EL (cell line): Measurements from ENCODE around the gene TNFAIP3.
A peak's percentile ranks its signal among the peaks of the same experiment; 100 is the strongest.

ENCODE experiments used
- DNase-seq: peaks from one replicate; pipeline ENCODE4 v3.0.0-alpha.2; 2016

The TNFAIP3 gene

DNA sequence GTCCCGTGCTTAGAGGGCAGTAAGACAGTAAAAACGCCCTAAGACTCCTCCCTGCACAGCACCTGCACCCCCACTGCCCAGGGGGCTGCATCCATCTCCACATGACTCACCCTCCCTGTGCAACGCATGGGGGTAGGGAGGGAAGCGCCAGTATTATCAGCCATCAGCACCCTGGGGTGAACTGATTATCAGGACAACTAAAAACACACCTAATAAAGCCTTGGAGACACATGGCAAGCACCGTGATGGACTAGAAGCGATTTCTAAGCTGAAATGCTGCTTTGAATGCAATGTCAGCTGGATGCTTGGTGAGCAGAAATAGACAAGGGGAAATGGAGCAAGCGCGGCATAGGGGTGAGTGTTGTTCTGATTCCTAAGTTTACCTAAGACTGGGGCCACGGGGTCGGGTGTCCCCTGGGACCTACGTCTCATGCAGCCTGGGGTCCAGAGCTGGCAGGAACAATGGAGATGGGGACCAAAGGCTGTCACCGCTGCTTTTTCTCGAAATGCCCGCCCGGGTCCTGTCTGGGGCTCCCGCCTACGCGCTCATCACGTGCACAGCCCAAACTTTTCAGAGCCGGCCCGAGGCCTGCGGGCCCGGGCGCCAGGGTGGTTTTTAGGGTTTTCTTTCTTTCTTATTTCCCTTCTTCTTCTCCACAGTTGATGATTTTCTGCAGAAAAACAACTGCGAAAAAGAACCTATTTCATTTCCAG is 702 bp upstream of the TNFAIP3 start:
- DNase-seq, result no peak

- DNase-seq, result peak; percentile 28
Measured at GRCh38 chr6:137867685-137868509, 838 bp downstream of the TNFAIP3 start.

DNA sequence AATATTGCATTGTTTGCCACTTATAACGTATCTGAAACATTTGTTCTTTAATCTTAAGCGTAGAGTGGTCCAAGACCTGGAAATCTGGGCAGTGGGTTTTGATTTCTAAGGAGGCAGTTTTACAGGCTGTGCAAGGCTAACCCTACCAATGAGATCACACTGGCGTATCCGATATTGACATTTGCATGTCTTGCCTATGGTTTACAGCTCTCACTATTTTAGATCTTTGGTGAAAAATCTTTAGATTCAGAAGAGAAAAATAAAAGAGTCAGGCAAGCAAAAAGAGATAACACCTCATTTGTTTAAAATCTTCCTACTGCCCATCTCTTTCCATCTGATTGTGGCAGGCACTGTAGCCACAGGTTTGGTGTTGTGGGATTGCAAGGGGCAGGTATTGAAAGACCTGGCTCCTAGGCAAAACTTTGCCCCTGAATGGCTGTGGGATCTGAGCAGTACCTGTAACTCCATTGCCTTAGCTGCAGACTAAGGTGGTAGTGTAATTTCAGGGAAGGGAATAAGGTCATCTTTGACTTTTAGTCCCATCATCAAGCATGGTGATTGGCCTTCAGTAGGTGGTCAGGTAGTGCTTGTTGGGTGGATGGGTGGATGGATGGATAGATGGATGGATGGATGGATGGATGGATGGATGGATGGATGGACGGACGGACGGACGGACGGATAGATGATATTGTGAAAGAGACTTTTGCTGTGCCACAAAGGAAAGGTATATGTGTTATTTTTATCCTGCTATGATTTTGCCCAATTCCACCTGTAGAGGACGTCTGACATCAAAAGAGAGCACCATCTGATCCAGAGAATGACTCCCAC is 1.9 kb downstream of the TNFAIP3 start:
- no peak for DNase-seq

DNA sequence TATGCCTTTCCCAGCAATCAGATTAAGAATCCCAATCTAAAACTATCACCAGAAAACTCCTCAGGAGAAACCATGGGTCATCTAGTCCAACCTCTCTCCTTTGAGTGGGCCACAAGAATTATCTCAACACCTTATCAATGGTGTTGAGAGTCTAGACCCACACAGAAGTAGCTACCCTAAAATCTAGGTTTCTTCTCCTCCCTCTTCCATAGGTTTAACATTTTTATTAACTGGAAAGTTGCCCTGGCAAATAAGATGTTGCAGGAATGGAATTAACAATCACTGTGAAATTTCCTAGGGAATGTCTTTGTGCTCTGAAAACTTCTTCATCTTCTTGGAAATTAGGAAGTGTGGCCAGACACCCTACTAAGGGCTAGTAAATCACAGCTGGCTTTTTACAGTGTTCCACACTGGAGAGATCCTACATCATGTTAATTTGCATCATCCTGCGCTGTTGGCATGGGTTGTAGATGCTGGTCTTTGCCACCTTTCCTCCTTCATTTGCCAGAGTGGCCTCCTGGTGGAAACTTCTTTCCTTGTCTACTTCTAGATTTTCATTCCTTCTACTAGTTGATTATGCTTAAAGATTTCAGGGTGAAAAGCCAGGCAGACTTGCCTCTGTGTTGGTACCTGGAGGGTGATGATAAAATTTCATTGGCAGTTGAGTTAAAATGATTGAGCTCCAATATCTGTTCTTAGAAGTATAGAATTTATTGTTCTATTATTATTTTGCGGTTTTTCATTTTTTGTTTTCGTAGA is 2.7 kb downstream of the TNFAIP3 start:
- DNase-seq, result no peak

GRCh38 chr6:137870308-137870644 is 3.2 kb downstream of the TNFAIP3 start:
- DNase-seq, result no peak

DNA sequence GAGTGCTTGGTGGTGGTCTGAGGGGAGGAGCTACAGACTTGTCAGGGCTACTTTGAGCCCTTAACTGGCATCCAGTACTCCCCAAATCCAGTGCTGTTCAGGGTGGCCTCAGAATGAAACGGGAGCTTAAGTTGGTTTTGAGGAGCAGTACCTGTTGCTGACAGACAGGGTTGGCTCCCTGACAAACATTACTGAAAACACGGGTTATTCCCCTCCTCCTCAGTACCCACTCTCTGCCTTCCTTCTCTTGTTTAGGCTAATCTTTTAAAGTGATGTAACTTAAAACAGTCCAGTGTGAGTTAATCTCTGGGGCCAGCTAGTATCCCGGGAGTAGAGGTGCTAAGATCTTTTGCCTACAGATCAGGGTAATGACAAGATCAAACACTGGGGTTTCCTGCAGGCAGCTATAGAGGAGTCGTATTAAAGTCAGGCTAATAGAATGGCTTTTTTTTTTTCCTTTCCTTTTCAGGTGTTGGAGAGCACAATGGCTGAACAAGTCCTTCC is 3.7 kb downstream of the TNFAIP3 start:
- DNase-seq, result no peak

DNA sequence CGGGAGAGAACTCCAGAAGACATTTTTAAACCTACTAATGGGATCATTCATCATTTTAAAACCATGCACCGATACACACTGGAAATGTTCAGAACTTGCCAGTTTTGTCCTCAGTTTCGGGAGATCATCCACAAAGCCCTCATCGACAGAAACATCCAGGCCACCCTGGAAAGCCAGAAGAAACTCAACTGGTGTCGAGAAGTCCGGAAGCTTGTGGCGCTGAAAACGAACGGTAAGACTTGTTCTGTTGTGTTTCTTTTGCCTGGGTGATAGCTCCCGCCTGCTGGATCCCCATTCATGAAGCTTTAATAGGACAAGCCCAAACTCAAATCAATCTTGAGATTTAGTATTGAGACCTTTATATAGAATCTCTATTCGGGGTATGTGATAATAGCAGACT is 4.2 kb downstream of the TNFAIP3 start:
- DNase-seq, result no peak

DNA sequence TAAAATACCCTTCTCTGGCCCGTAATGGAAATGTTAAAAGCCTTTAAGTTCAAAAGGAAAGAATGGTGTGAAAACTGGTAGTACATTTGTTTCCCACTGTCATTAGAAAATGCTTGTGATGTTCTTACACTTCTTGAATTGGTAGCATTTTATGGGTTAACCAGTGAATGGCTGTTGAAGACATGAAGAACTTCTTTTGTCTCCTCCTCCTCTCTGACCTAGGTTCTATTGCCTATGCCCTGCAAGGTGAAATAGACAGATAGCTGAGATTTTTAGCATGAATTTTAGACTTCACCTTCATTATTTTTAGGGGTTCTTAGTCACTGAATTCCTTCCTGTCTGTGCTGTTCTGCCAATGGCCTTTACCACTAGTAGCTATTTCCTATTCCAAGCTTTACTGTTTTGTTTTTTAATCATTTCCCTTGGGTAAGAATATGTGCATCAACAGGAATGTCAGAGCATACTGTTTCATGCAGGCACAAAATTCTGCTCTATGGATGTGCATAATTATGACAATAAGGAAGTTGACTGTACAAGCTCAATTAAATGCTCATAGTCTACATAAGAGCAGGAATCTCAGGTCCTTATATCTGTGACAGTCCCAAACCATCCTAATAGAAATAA is 4.9 kb downstream of the TNFAIP3 start:
- peak; percentile 57 for DNase-seq

- DNase-seq, result no peak
Measured at GRCh38 chr6:137872581-137873115, 5.6 kb downstream of the TNFAIP3 start.

- peak; percentile 84 for DNase-seq
Measured at GRCh38 chr6:137873273-137873762, 6.3 kb downstream of the TNFAIP3 start.

DNA sequence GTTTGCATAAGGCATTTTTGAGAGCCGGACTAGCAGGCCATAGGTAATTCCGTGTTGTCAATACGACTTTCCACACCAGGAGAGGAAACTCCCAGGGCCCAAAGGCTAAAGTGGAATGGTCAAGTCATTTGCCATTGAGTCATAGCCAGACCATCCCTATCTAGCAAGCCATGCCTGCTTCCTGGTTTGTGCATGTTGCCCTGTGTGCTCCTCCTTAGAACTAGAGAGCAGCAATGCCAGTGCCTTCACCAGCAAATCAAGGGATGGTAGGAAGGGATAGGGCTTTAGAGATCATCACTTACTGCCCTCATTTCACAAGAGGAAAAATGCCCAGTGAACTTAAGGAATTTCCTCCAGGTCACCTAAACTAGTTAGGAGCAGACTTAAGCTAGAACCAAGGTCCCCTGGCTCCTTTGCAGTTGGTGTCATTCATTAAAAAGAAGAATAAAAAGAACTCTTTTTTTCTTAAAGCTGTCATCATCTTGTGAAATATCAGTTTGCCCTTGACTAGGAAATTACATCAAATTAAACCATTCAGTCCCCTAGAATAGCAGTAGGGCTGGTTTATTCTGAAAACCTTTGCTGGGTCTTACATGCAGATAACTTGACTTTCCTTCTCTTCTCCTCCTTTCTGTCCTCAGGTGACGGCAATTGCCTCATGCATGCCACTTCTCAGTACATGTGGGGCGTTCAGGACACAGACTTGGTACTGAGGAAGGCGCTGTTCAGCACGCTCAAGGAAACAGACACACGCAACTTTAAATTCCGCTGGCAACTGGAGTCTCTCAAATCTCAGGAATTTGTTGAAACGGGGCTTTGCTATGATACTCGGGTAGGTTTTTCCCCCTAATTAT is 7.4 kb downstream of the TNFAIP3 start:
- DNase-seq, result no peak

GRCh38 chr6:137875058-137875520 is 8.0 kb downstream of the TNFAIP3 start:
- DNase-seq, result no peak

GRCh38 chr6:137875606-137876005 is 8.5 kb downstream of the TNFAIP3 start:
- DNase-seq, result no peak

DNA sequence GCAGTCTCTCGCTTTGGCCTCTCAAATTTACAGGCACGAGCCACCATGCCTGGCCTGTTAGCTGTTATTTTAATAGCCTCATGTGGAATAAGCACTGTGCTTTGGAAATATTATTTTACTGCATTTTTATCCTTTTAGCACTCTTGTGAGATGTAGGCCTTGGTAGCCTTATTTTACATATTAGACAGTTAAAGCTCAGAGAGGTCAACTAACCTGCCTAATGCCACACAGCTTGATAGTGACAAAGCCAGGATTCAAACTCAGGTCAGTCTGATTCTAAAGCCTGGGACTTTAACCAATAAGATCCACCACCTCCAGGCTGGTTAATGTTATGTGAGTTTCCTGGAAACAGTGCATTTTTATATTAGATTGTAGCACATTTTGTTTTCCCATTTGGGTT is 9.5 kb downstream of the TNFAIP3 start:
- DNase-seq, result no peak

GRCh38 chr6:137877113-137877512 is 10.1 kb downstream of the TNFAIP3 start:
- no peak for DNase-seq

DNA sequence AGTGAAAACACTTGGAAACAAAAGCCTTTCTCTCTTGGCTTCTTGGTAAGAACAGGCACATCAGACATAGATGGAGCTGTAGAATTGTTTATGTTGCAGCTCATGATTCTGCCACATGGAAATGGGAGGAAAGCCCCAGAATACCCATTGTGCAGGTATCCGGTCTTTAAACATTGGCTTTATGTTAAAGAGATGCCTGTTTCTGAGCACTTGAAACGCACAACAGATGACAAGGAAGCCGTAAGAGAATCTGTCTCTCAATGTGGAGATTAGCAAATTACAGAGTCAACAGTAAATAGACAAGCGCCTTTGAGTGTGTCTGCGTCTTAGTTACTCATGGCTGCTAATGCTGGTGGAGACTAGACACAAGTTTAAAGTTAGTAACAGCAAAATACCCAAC is 10.5 kb downstream of the TNFAIP3 start:
- no peak for DNase-seq

DNA sequence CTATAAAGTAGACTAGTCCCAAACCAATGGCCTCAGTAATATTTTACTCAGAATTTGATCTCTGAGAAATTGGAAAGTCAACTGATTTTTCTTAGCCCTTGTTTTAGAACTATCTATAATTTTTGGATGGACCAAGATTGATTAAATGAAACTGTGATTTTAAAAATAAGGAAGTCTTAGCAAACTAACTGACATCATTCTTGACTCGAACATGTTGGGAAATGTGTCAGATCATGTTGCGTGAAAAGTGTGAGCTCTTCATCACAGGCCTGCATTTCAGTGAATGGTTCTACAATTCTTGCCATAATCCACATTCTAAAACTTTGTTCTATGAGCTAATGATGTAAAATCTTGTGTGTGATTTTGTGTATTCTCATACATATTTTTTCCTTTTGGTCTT is 11.0 kb downstream of the TNFAIP3 start:
- DNase-seq, result no peak

DNA sequence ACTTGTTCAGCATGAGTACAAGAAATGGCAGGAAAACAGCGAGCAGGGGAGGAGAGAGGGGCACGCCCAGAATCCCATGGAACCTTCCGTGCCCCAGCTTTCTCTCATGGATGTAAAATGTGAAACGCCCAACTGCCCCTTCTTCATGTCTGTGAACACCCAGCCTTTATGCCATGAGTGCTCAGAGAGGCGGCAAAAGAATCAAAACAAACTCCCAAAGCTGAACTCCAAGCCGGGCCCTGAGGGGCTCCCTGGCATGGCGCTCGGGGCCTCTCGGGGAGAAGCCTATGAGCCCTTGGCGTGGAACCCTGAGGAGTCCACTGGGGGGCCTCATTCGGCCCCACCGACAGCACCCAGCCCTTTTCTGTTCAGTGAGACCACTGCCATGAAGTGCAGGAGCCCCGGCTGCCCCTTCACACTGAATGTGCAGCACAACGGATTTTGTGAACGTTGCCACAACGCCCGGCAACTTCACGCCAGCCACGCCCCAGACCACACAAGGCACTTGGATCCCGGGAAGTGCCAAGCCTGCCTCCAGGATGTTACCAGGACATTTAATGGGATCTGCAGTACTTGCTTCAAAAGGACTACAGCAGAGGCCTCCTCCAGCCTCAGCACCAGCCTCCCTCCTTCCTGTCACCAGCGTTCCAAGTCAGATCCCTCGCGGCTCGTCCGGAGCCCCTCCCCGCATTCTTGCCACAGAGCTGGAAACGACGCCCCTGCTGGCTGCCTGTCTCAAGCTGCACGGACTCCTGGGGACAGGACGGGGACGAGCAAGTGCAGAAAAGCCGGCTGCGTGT is 11.6 kb downstream of the TNFAIP3 start:
- DNase-seq, result no peak

DNA sequence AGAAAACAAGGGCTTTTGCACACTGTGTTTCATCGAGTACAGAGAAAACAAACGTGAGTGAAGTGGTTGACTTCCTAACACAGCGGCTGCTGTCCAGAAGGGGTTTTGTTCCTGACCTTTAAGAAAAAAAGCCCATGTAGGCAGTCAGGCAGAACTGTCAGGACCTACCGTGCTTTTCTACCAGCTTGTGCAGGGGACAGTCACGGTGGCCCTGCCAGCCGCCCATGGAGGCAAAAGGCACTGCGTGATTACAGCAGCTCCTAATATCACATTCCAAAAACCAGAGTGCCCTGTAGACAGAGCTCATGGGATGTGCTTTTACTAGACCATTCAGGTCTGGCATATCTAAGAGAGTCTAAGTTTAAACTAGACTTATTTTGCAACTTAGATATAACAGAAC is 12.2 kb downstream of the TNFAIP3 start:
- DNase-seq, result no peak
